Measurements from ENCODE around the gene TMEM248.
"Not testable (repeated sequence)": the region's sequence is repeated elsewhere in the genome, so short reads cannot be mapped to it uniquely, and the experiment has no call there.

TMEM248 gene

DNA sequence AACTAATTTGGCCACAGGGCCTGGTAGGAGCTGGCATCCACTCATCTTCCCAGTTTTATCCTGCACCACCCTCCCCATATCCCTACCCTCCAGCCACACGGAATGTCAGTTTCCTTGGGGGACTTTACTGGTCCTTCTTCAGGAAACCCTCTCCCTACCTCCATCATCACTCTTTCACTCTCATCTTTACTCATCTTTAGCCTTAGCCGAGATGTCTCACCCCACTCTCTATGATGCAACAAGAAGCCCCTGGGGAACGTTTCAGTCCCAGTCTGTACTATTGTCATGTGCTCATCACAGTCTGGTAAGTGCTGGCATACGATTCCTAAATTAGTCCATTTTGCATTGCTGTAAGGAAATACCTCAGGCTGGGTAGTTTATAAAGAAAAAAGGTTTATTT lies 34.9 kb upstream of the TMEM248 start:
- Histone ChIP-seq H3K4me3 (ENCODE audit: low read depth, low read length, poor library complexity, severe bottlenecking) (no peak overlapping the region), H3K27me3 (ENCODE audit: insufficient read depth, low read length) (no peaks in the 10 kb centered on the region), H3K27ac (ENCODE audit: low read depth, low read length, poor library complexity, severe bottlenecking) (no peak overlapping the region), H3K79me2 (ENCODE audit: insufficient read depth, low read length) (no peaks in the 10 kb centered on the region), H2AFZ (ENCODE audit: low read length) (no peak overlapping the region), H3K36me3 (ENCODE audit: insufficient read depth, low read length) (peaks cover 25% of the 10 kb centered on the region; the same call in 1 of the 2 replicates), H3F3A (ENCODE audit: insufficient read depth, low read length) (no peaks in the 10 kb centered on the region), H3K9ac (ENCODE audit: low read length) (no peak overlapping the region), H3K4me2 (ENCODE audit: low read length) (no peak overlapping the region), H3K4me1 (ENCODE audit: insufficient read depth, low read length, severe bottlenecking) (no peaks in the 10 kb centered on the region), H3K9me3 (ENCODE audit: low read length) (no peaks in the 10 kb centered on the region), H4K20me1 (ENCODE audit: insufficient read depth, low read length) (no peaks in the 10 kb centered on the region), H3K9me2 (ENCODE audit: low read depth, low read length) (no peaks in the 10 kb centered on the region)
- TF ChIP-seq EZH2 (IDR thresholded peaks at IDR 0.05; ENCODE audit: borderline replicate concordance, low read length): no peak
- TF ChIP-seq, protein P1, sequence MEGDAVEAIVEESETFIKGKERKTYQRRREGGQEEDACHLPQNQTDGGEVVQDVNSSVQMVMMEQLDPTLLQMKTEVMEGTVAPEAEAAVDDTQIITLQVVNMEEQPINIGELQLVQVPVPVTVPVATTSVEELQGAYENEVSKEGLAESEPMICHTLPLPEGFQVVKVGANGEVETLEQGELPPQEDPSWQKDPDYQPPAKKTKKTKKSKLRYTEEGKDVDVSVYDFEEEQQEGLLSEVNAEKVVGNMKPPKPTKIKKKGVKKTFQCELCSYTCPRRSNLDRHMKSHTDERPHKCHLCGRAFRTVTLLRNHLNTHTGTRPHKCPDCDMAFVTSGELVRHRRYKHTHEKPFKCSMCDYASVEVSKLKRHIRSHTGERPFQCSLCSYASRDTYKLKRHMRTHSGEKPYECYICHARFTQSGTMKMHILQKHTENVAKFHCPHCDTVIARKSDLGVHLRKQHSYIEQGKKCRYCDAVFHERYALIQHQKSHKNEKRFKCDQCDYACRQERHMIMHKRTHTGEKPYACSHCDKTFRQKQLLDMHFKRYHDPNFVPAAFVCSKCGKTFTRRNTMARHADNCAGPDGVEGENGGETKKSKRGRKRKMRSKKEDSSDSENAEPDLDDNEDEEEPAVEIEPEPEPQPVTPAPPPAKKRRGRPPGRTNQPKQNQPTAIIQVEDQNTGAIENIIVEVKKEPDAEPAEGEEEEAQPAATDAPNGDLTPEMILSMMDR (IDR thresholded peaks at IDR 0.05; ENCODE audit: low read length): no peak

DNA sequence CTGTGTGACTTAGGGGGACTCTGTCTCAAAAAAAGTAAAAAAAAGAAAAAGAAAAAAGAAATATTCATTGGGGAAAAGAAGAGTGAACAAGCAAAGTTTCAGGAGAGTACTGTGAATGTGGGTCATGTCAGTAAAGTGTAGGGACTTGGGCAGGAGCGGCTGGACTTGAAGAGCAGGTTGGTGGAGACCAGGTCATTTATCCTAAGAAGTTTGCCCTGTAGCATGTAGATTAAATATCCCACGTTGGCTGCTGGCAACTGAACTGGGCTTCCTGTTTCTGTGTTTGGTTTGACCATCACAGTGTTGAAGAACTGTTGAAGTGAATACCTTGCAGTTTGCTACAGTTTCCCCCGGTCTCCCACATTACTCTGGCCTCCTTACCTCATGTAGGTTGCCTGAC lies 32.8 kb upstream of the TMEM248 start:
- H3K36me3 ChIP-seq (ENCODE audit: insufficient read depth, low read length): peaks cover 17% of the 10 kb centered on the region; the same call in 1 of the 2 replicates

DNA sequence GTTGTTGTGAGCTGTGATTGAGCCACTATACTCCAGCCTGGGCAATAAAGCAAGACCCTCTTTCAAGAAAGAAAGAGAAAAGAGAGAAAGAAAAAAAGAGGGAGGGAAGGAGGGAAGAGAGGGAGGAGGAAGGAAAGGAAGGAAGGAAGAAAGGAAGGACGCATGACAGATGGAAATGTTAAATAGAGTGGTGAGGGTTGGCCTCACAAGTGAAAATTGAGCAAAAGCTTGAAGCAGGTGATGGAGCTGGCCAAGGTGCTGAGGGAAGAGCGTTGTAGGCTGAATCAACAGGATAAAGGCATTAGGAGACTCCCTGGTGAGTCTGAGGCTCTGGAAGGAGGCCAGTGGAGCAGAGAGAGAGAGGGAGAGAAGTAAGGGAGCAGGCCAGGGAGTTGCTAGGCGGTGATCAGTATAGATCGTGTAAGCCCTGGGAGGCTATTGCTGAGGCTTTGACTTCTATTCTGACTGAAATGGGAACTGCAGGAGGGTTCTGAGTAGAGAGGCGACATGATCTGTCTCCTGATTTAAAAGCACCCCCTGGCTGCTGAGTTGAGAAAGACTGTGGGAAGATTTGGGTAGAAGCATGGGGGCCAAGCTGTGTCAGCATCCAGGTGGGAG lies 26.5 kb upstream of the TMEM248 start:
- Histone ChIP-seq H3K4me3 (ENCODE audit: low read depth, low read length, poor library complexity, severe bottlenecking) (no peak overlapping the region), H3K36me3 (ENCODE audit: insufficient read depth, low read length) (peaks cover 36% of the 10 kb centered on the region), H2AFZ (ENCODE audit: low read length) (no peak overlapping the region), H3K9me2 (ENCODE audit: low read depth, low read length) (no peaks in the 10 kb centered on the region), H3K27ac (ENCODE audit: low read depth, low read length, poor library complexity, severe bottlenecking) (no peak overlapping the region), H3K4me2 (ENCODE audit: low read length) (no peak overlapping the region), H4K20me1 (ENCODE audit: insufficient read depth, low read length) (no peaks in the 10 kb centered on the region), H3K9me3 (ENCODE audit: low read length) (no peaks in the 10 kb centered on the region), H3K4me1 (ENCODE audit: insufficient read depth, low read length, severe bottlenecking) (no peaks in the 10 kb centered on the region), H3K79me2 (ENCODE audit: insufficient read depth, low read length) (no peaks in the 10 kb centered on the region), H3K27me3 (ENCODE audit: insufficient read depth, low read length) (no peaks in the 10 kb centered on the region), H3K9ac (ENCODE audit: low read length) (no peak overlapping the region), H3F3A (ENCODE audit: insufficient read depth, low read length) (no peaks in the 10 kb centered on the region)
- TF ChIP-seq, protein P1 (IDR thresholded peaks at IDR 0.05; ENCODE audit: low read length): peak; percentile 54
- no peak for TF ChIP-seq EZH2 (IDR thresholded peaks at IDR 0.05; ENCODE audit: borderline replicate concordance, low read length)

More for the DNA sequence above, 32.8 kb upstream of the TMEM248 start:
- not testable (repeated sequence) for H3K9ac ChIP-seq (ENCODE audit: low read length); H3K79me2 ChIP-seq (ENCODE audit: insufficient read depth, low read length); H3K4me2 ChIP-seq (ENCODE audit: low read length); H3K4me3 ChIP-seq (ENCODE audit: low read depth, low read length, poor library complexity, severe bottlenecking); H3K27me3 ChIP-seq (ENCODE audit: insufficient read depth, low read length); H3K9me2 ChIP-seq (ENCODE audit: low read depth, low read length); H3K4me1 ChIP-seq (ENCODE audit: insufficient read depth, low read length, severe bottlenecking); H3F3A ChIP-seq (ENCODE audit: insufficient read depth, low read length); H3K27ac ChIP-seq (ENCODE audit: low read depth, low read length, poor library complexity, severe bottlenecking); H2AFZ ChIP-seq (ENCODE audit: low read length); H4K20me1 ChIP-seq (ENCODE audit: insufficient read depth, low read length); H3K9me3 ChIP-seq (ENCODE audit: low read length)

DNA sequence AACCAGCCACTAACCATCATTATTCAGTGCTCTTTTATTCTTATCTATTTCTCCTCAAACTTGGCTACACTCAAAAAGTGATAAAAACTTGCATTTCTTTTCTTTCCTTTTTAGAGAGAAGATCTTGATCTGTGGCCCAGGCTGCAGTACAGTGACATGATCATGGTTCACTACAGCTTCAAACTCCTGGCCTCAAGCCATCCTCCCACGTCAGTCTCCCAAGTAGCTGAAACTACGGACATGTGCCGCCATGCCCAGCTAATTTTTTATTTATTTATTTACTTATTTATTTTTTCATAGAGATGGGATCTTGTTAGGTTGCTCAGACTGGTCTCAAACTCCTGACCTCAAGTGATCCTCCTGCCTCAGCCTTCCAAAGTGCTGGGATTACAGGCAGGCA lies 24.6 kb upstream of the TMEM248 start:
- Histone ChIP-seq H3K36me3 (ENCODE audit: insufficient read depth, low read length) (peaks cover 44% of the 10 kb centered on the region), H3K9me2 (ENCODE audit: low read depth, low read length) (no peaks in the 10 kb centered on the region), H4K20me1 (ENCODE audit: insufficient read depth, low read length) (no peaks in the 10 kb centered on the region), H3K4me2 (ENCODE audit: low read length) (no peak overlapping the region), H3K27me3 (ENCODE audit: insufficient read depth, low read length) (no peaks in the 10 kb centered on the region), H3K4me1 (ENCODE audit: insufficient read depth, low read length, severe bottlenecking) (no peaks in the 10 kb centered on the region), H2AFZ (ENCODE audit: low read length) (no peak overlapping the region), H3F3A (ENCODE audit: insufficient read depth, low read length) (no peaks in the 10 kb centered on the region), H3K4me3 (ENCODE audit: low read depth, low read length, poor library complexity, severe bottlenecking) (no peak overlapping the region), H3K79me2 (ENCODE audit: insufficient read depth, low read length) (no peaks in the 10 kb centered on the region), H3K9me3 (ENCODE audit: low read length) (no peaks in the 10 kb centered on the region), H3K27ac (ENCODE audit: low read depth, low read length, poor library complexity, severe bottlenecking) (no peak overlapping the region), H3K9ac (ENCODE audit: low read length) (no peak overlapping the region)
- TF ChIP-seq, protein P1 (IDR thresholded peaks at IDR 0.05; ENCODE audit: low read length): no peak
- no peak for TF ChIP-seq EZH2 (IDR thresholded peaks at IDR 0.05; ENCODE audit: borderline replicate concordance, low read length)
